Neuronal stem cell (in vitro differentiated cells): ENCODE data around the gene ZNF445.
"Not testable (repeated sequence)": the region's sequence is repeated elsewhere in the genome, so short reads cannot be mapped to it uniquely, and the experiment has no call there.

Experiments
- DNase-seq: peaks from one replicate; pipeline ENCODE4 v3.0.0-alpha.2; 2013; ENCODE audit warnings: low spot score
- H2AFZ ChIP-seq: one replicate; pipeline ENCODE4 v1.6.1; 2013; ENCODE audit warnings: mild to moderate bottlenecking, low read length, inconsistent platforms
- H2AK5ac ChIP-seq: 2 replicates; pipeline ENCODE4 v1.6.1; 2013; ENCODE audit warnings: low read depth, mild to moderate bottlenecking, inconsistent platforms, low read length, moderate library complexity, mixed read lengths
- H2BK120ac ChIP-seq: 2 replicates; pipeline ENCODE4 v1.6.1; 2013; ENCODE audit warnings: low read depth, mild to moderate bottlenecking, inconsistent platforms, low read length, moderate library complexity, mixed read lengths
- H2BK12ac ChIP-seq: one replicate; pipeline ENCODE4 v1.6.1; 2013; ENCODE audit warnings: low read length, inconsistent platforms
- H2BK15ac ChIP-seq: 2 replicates; pipeline ENCODE4 v1.6.1; 2013; ENCODE audit warnings: mild to moderate bottlenecking, low read length, inconsistent platforms, mixed read lengths
- H2BK5ac ChIP-seq: one replicate; pipeline ENCODE4 v1.6.1; 2013; ENCODE audit warnings: inconsistent platforms, mild to moderate bottlenecking, low read length, moderate library complexity
- H3K14ac ChIP-seq: one replicate; pipeline ENCODE4 v1.6.1; 2013; ENCODE audit warnings: low read length, inconsistent platforms
- H3K18ac ChIP-seq: 2 replicates; pipeline ENCODE4 v1.6.1; 2013; ENCODE audit warnings: low read length, inconsistent platforms
- H3K23ac ChIP-seq: 2 replicates; pipeline ENCODE4 v1.6.1; 2013; ENCODE audit warnings: low read depth, mild to moderate bottlenecking, mixed read lengths, low read length, inconsistent platforms; ENCODE audit not compliant: poor library complexity
- H3K27ac ChIP-seq: replicated peaks from 3 replicates; pipeline ENCODE4 v1.5.1; 2013; ENCODE audit warnings: low read length, inconsistent platforms
- H3K27me3 ChIP-seq, 3 experiments: 2 replicates each; pipeline ENCODE4 v1.6.1; 2013; ENCODE audit warnings: low read length in 3 of 3, mild to moderate bottlenecking in 2 of 3, inconsistent platforms in 1 of 3, low read depth in 1 of 3, mixed read lengths in 1 of 3, moderate library complexity in 1 of 3; ENCODE audit not compliant: control insufficient read depth in 3 of 3, insufficient read depth in 3 of 3
- H3K36me3 ChIP-seq, 2 donors: replicated peaks in 1 of 2; 2 replicates each; pipeline ENCODE4 v1.6.1; 2013; ENCODE audit warnings: low read length in 2 of 2; ENCODE audit not compliant: control insufficient read depth in 2 of 2, insufficient read depth in 2 of 2
- H3K4ac ChIP-seq: 2 replicates; pipeline ENCODE4 v1.6.1; 2013; ENCODE audit warnings: inconsistent platforms, mild to moderate bottlenecking, low read length, moderate library complexity
- H3K4me1 ChIP-seq, 2 donors: 1 replicate in 1 of 2; 2 replicates in 1 of 2; pipeline ENCODE4 v1.6.1; 2013; ENCODE audit warnings: low read length in 2 of 2, low read depth in 1 of 2; ENCODE audit not compliant: control insufficient read depth in 2 of 2, insufficient read depth in 1 of 2
- H3K4me2 ChIP-seq: one replicate; pipeline ENCODE4 v1.6.1; 2013; ENCODE audit warnings: mild to moderate bottlenecking, low read length, inconsistent platforms; ENCODE audit not compliant: insufficient read depth, poor library complexity, severe bottlenecking
- H3K4me3 ChIP-seq, 2 donors: 2 replicates each; pipeline ENCODE4 v1.5.1; 2013; ENCODE audit warnings: low read length in 2 of 2, mild to moderate bottlenecking in 2 of 2, inconsistent platforms in 1 of 2, moderate library complexity in 1 of 2
- H3K79me1 ChIP-seq: one replicate; pipeline ENCODE4 v1.6.1; 2013; ENCODE audit warnings: low read depth, mild to moderate bottlenecking, inconsistent platforms, low read length, moderate library complexity
- H3K9ac ChIP-seq: one replicate; pipeline ENCODE4 v1.6.1; 2013; ENCODE audit warnings: mild to moderate bottlenecking, low read depth, low read length, inconsistent platforms; ENCODE audit not compliant: poor library complexity
- H3K9me3 ChIP-seq, 2 donors: replicated peaks in 1 of 2; 2 replicates each; pipeline versions ENCODE3 to v1.6.1; 2013; ENCODE audit warnings: low read length in 2 of 2, mild to moderate bottlenecking in 2 of 2, inconsistent platforms in 1 of 2, low read depth in 1 of 2, mixed read lengths in 1 of 2, moderate library complexity in 1 of 2; ENCODE audit not compliant: control insufficient read depth in 2 of 2, insufficient read depth in 1 of 2
- H4K8ac ChIP-seq: one replicate; pipeline ENCODE4 v1.6.1; 2013; ENCODE audit warnings: low read depth, mild to moderate bottlenecking, inconsistent platforms, low read length, moderate library complexity
- H4K91ac ChIP-seq: one replicate; pipeline ENCODE4 v1.6.1; 2013; ENCODE audit warnings: low read length, low read depth, mild to moderate bottlenecking, inconsistent platforms; ENCODE audit not compliant: poor library complexity
- WGBS, 2 donors: extraction: QIAGEN DNeasy Blood & Tissue Kit; methylation state at CpG; one replicate each; pipeline ENCODE4 v1.1.7; 2013; ENCODE audit warnings: missing lambda C conversion rate in 2 of 2, mixed read lengths in 1 of 2; ENCODE audit not compliant: insufficient read length in 2 of 2, insufficient replicate concordance in 1 of 2; ENCODE audit errors: extremely low coverage in 2 of 2; 5-methylcytosine and 5-hydroxymethylcytosine counted together

Gene ZNF445

DNA sequence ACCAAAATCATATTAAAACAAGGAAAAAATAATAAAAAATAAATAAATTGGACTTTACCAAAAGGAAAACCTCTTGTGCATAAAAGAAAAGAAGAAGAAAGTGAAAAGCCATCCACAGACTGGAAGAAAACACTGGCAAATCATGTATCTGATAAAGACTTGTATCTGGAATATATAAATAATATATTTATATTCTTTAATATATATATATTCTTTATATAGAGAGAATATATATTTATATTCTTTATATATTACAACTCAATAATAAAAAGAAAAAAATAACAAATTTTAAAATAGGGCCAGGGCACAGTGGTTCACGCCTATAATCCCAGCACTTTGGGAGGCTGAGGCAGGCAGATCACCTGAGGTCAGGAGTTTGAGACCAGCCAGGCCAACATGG lies 27.1 kb upstream of the ZNF445 start:
- Histone ChIP-seq H3K27ac (no peak overlapping the region), H3K4me1 (peaks cover 0 to 3% of the 10 kb centered on the region in 2 donors), H2AFZ (no peak overlapping the region), H2BK12ac (no peak overlapping the region), H3K9me3 (peaks cover 16 to 68% of the 10 kb centered on the region in 2 donors), H3K18ac (no peak overlapping the region), H3K9ac (no peak overlapping the region), H3K23ac (no peak overlapping the region), H3K4me3 (no peak overlapping the region), H3K4me2 (no peak overlapping the region), H4K8ac (no peak overlapping the region), H3K4ac (no peak overlapping the region), H3K79me1 (peaks cover 6% of the 10 kb centered on the region), H2BK120ac (no peak overlapping the region), H2BK15ac (no peak overlapping the region), H2BK5ac (no peak overlapping the region), H2AK5ac (no peak overlapping the region), H3K14ac (no peak overlapping the region), H3K27me3 (no peaks in the 10 kb centered on the region), H4K91ac (no peak overlapping the region), H3K36me3 (peaks cover 18 to 54% of the 10 kb centered on the region in 2 donors)
- no CpG with 5 or more reads among the region's 1 CpG for WGBS, 2 donors
- no peak for DNase-seq

DNA sequence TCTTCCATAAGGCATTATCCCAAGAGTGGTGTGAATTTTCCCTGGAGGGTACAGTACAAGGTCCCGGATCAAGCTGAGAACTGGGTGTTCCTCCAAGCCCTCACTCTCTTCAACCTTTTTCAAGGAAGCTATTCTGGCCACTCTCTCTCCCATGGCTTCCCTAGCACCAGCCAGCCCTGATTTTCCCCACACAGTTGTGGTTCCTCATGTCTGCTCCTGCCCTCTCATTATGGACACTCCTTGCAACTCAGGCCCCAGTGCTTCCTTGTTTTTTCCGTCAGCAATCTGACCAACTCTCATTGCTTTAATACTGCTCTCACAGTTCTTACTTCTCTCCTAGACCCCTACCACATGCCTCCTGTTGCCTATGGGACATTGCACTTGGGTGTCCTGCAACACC lies 25.7 kb upstream of the ZNF445 start:
- H3K14ac ChIP-seq, H3K27me3 ChIP-seq, H4K91ac ChIP-seq, H3K4me3 ChIP-seq, H3K4ac ChIP-seq, H2AK5ac ChIP-seq, H3K23ac ChIP-seq, DNase-seq, H3K18ac ChIP-seq, H2BK12ac ChIP-seq, H3K4me2 ChIP-seq, H3K9ac ChIP-seq, H2BK15ac ChIP-seq, H4K8ac ChIP-seq, H3K4me1 ChIP-seq, H2AFZ ChIP-seq, H2BK5ac ChIP-seq, H3K27ac ChIP-seq, H3K79me1 ChIP-seq, H2BK120ac ChIP-seq: not testable (repeated sequence)
- WGBS, 2 donors: no CpG with 5 or more reads among the region's 2 CpGs
- peaks cover 22 to 82% of the 10 kb centered on the region in 2 donors for H3K9me3 ChIP-seq
- H3K36me3 ChIP-seq: peaks cover 20 to 66% of the 10 kb centered on the region in 2 donors

DNA sequence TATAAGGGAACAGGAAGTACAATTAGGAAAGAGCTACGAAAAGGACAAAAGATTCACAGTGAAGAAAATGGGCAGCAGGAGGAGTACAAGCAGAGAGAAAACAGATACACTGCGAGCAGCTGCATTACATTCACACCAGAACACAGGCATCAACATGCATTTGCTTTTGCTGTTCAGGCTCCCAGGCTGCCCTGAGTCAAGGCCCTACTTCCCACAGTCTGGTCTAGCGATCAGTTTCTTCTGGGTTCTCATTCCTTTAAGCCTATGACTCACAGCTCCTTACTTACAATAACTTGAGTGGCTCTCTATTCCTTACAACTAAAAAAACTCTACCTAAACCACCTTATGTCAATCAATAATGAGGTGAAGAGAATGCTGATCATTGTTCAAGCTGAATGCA lies 24.5 kb upstream of the ZNF445 start:
- no peak overlapping the region for H3K4me2 ChIP-seq
- H3K23ac ChIP-seq: no peak overlapping the region
- H3K4me3 ChIP-seq: no peak overlapping the region
- H3K27me3 ChIP-seq: no peaks in the 10 kb centered on the region
- no peak overlapping the region for H4K91ac ChIP-seq
- H3K9me3 ChIP-seq: peaks cover 28 to 87% of the 10 kb centered on the region in 2 donors
- H2BK12ac ChIP-seq: no peak overlapping the region
- no peak overlapping the region for H2BK15ac ChIP-seq
- peaks cover 4% of the 10 kb centered on the region for H3K79me1 ChIP-seq
- H3K14ac ChIP-seq: no peak overlapping the region
- no peak overlapping the region for H3K18ac ChIP-seq
- no CpG with 5 or more reads among the region's 3 CpGs for WGBS, 2 donors
- no peak overlapping the region for H3K4ac ChIP-seq
- no peak for DNase-seq
- H2AFZ ChIP-seq: no peak overlapping the region
- no peak overlapping the region for H2BK5ac ChIP-seq
- H4K8ac ChIP-seq: no peak overlapping the region
- no peak overlapping the region for H2AK5ac ChIP-seq
- no peaks in the 10 kb centered on the region for H3K4me1 ChIP-seq
- H3K9ac ChIP-seq: no peak overlapping the region
- H2BK120ac ChIP-seq: no peak overlapping the region
- H3K36me3 ChIP-seq: peaks cover 23 to 70% of the 10 kb centered on the region in 2 donors
- no peak overlapping the region for H3K27ac ChIP-seq

DNA sequence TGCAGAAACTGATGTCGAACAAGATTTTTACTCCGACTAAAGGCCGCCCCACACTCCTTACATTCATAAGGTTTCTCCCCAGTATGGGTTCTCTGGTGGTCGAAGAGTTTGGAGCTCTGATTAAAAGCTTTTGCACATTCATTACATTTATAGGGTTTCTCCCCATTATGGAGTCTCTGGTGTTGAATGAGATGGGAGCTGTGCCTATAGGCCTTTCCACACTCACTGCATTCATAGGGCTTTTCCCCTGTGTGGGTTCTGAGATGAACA lies 22.4 kb upstream of the ZNF445 start:
- not testable (repeated sequence) for H3K4me2 ChIP-seq, H4K8ac ChIP-seq, H3K4me3 ChIP-seq, H3K27me3 ChIP-seq, H3K27ac ChIP-seq, DNase-seq, H3K4me1 ChIP-seq, H3K18ac ChIP-seq, H2AFZ ChIP-seq, H4K91ac ChIP-seq, H2BK12ac ChIP-seq, H3K14ac ChIP-seq, H2BK5ac ChIP-seq, H3K79me1 ChIP-seq, H3K23ac ChIP-seq, H2AK5ac ChIP-seq, H2BK15ac ChIP-seq, H3K4ac ChIP-seq, H3K9ac ChIP-seq, H2BK120ac ChIP-seq
- Histone ChIP-seq H3K9me3 (peaks cover 33 to 85% of the 10 kb centered on the region in 2 donors), H3K36me3 (peaks cover 21 to 63% of the 10 kb centered on the region in 2 donors)
- WGBS, 2 donors: no CpG with 5 or more reads among the region's 4 CpGs
